ENCODE data around the gene UNC80.

The UNC80 gene

DNA sequence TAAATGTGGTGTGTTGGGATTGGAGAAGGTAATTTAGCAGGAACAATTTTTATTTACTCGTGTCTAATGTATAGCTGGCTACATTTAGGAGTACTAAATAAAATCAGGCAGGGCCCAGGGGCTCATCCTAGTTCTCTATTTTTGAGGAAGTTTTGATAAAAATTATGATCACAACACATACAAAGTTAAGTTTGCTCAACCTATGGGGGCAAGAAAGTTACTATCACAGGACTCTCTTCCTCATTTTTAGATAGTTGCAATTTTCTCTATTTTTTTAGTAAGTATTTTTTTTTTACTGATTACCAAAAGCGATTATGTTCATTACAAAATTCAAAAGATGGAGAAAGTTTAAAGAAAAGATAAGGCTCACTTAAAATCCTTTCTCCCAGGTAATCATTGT, 170.8 kb downstream of the UNC80 start:
- TF ChIP-seq CTBP1 (IDR thresholded peaks at IDR 0.05; ENCODE audit: borderline replicate concordance) (no peak), FOXA1 (IDR thresholded peaks at IDR 0.05) (no peak), NFRKB (IDR thresholded peaks at IDR 0.05) (no peak), TARDBP (IDR thresholded peaks at IDR 0.05) (no peak), L3MBTL2 (conservative IDR thresholded peaks at IDR 0.05) (no peak)
- DNase-seq (ENCODE audit: extremely low spot score), result no peak
- CTCF ChIA-PET, result interaction anchor here (2.1 kb wide), 1 partner anchor 18 kb away, joined by 8 read pairs; no protein-coding TSS in a partner anchor
- POLR2A ChIA-PET, result no interaction called here

DNA sequence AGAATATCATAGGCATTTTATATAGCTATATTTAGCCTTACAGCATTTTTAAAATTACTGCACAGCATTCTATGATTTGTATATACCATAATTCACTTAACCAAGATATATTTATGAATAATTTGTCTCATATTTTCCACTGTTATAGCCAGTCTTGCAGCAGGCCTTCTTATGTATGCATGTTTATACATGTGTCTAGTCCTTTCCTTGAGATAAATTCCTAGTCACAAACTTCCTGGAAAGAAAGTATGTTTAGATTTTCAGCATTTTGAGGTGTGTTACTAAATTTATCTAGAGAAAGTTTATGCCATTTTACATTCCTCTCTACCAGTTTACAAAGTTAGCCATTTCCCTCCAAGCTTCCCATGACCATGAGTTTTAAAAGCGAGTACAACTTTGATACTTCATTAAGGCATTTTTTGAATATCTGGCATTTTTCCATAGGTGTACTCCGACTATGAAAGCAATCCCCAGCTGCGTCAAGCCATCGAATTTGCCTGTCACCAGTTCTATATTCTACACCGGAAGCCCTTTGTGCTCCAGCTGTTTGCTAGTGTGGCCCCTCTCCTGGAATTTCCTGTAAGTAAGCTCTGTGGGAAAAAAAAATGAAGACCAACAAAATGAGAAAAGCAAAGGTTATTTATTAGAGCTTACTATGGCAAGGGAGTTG, 171.4 kb downstream of the UNC80 start:
- TF ChIP-seq L3MBTL2 (conservative IDR thresholded peaks at IDR 0.05) (no peak), LEF1 (IDR thresholded peaks at IDR 0.05; ENCODE audit: borderline replicate concordance) (no peak), FOXA1 (IDR thresholded peaks at IDR 0.05) (no peak), TARDBP (IDR thresholded peaks at IDR 0.05) (no peak), ELF4 (IDR thresholded peaks at IDR 0.05) (no peak), SP1 (IDR thresholded peaks at IDR 0.05) (no peak), CTBP1 (IDR thresholded peaks at IDR 0.05; ENCODE audit: borderline replicate concordance) (no peak), NFRKB (IDR thresholded peaks at IDR 0.05) (no peak)
- TF ChIP-seq, protein P1, sequence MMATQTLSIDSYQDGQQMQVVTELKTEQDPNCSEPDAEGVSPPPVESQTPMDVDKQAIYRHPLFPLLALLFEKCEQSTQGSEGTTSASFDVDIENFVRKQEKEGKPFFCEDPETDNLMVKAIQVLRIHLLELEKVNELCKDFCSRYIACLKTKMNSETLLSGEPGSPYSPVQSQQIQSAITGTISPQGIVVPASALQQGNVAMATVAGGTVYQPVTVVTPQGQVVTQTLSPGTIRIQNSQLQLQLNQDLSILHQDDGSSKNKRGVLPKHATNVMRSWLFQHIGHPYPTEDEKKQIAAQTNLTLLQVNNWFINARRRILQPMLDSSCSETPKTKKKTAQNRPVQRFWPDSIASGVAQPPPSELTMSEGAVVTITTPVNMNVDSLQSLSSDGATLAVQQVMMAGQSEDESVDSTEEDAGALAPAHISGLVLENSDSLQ (IDR thresholded peaks at IDR 0.05), result no peak
- DNase-seq (ENCODE audit: extremely low spot score), result no peak
- ChIA-PET POLR2A (no interaction called here), CTCF (interaction anchor here (2.1 kb wide), 1 partner anchor 18 kb away, joined by 8 read pairs; no protein-coding TSS in a partner anchor)

DNA sequence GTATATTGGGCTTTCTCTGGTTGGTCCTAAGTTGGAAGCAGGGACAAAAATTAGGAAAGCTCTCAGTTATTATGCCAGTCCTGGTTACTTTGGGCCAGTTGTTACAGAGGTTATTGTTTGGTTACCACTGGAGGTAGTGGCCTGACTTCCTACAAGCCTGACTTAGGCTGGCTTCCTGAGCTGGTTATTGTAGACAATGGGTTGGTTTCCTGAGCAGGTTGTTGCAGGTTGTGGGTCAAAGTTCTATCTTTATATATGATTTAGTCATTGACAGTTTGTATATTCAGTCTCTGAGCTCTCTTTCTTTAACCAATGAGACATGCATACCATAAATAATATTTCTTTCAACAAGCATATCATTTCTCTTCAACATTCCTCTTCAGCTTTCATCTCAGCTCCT, 172.1 kb downstream of the UNC80 start:
- POLR2A ChIA-PET, result no interaction called here
- TF ChIP-seq CTBP1 (IDR thresholded peaks at IDR 0.05; ENCODE audit: borderline replicate concordance) (no peak), TARDBP (IDR thresholded peaks at IDR 0.05) (no peak), LEF1 (IDR thresholded peaks at IDR 0.05; ENCODE audit: borderline replicate concordance) (no peak), BHLHE40 (IDR thresholded peaks at IDR 0.05; ENCODE audit: borderline replicate concordance) (no peak), FOXM1 (IDR thresholded peaks at IDR 0.05; ENCODE audit: borderline replicate concordance) (no peak)
- TF ChIP-seq, protein P1 (IDR thresholded peaks at IDR 0.05), result no peak

DNA sequence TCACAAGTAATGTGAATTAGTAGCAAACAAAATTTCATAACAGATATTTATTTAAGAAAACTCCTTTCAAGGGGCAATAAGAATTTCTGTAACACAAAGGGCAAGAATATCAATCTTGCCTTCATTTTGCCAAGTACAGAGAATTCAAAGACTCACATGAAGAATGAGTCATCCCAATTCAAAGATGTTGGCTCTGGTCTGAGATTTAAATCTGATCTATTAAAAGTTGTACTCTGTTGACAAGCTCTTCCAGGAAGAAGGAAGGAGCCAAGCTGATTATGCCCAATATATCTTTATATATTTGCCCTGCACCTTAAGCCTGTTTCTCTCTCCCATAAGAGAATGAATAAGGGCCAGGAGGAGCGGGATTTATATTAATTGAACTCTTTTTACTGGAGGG, 174.9 kb downstream of the UNC80 start:
- ChIA-PET CTCF (interaction anchor here (0.5 kb wide), 1 partner anchor 68 kb away, joined by 5 read pairs; no protein-coding TSS in a partner anchor), POLR2A (no interaction called here)
- no peak for DNase-seq (ENCODE audit: extremely low spot score)
- TF ChIP-seq FOXA1 (IDR thresholded peaks at IDR 0.05), result no peak
- no peak for TF ChIP-seq SP1 (IDR thresholded peaks at IDR 0.05)
- TF ChIP-seq HDGF (IDR thresholded peaks at IDR 0.05; ENCODE audit: borderline replicate concordance), result no peak
- no peak for TF ChIP-seq FOXM1 (IDR thresholded peaks at IDR 0.05; ENCODE audit: borderline replicate concordance)
- TF ChIP-seq ELF4 (IDR thresholded peaks at IDR 0.05), result no peak
- no peak for TF ChIP-seq TARDBP (IDR thresholded peaks at IDR 0.05)
- no peak for TF ChIP-seq SUZ12 (IDR thresholded peaks at IDR 0.05)
- no peak for TF ChIP-seq ARNT (IDR thresholded peaks at IDR 0.05)

More for the DNA sequence above, 172.1 kb downstream of the UNC80 start:
- CTCF ChIA-PET, result interaction anchor here (2.1 kb wide), 1 partner anchor 17 kb away, joined by 8 read pairs; no protein-coding TSS in a partner anchor
- no peak for DNase-seq (ENCODE audit: extremely low spot score)

DNA sequence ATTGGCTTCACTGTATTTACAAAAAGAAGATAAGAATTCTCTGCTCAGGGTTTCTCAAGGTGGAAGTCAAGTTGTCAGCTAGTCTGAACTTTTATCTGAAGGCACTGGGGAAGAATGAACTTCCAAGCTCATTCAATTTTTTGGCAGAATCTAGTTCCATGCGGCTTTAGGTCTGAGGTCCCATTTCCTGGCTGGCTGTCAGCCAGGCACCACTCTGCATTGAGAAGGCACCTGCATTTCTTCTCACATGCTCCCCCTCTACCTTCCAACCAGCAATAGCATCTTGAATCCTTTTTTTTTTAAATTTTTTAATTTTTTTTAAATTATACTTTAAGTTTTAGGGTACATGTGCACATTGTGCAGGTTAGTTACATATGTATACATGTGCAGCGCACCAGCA, 184.6 kb downstream of the UNC80 start:
- CTCF ChIA-PET, result no interaction called here
- no peak for DNase-seq (ENCODE audit: extremely low spot score)
- TF ChIP-seq SUZ12 (IDR thresholded peaks at IDR 0.05) (no peak), FOXK2 (IDR thresholded peaks at IDR 0.05) (no peak), ZNF384 (IDR thresholded peaks at IDR 0.05) (no peak), TARDBP (IDR thresholded peaks at IDR 0.05) (no peak), L3MBTL2 (conservative IDR thresholded peaks at IDR 0.05) (no peak), SP1 (IDR thresholded peaks at IDR 0.05) (no peak), ELF4 (IDR thresholded peaks at IDR 0.05) (no peak)
- POLR2A ChIA-PET, result no interaction called here

DNA sequence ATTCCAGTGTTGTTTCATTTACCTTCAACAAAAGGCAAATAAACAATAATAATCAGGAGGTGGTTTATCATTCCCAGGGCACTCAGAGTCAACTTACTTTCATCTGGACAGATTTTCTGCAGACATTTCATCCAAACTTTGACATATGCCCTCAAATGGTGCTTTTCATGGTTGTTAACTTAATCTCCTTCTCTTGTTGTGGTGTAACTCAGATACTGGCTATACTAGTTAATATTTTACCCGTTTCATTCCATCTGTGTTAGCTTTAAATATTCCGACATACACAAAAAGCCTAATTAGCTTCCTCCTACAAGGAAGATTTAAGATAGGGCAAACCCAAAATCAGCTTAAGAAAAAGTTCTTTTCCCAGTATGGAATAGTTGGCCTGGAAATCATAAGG, 186.4 kb downstream of the UNC80 start:
- CTCF ChIA-PET, result no interaction called here
- POLR2A ChIA-PET, result no interaction called here
- no peak for DNase-seq (ENCODE audit: extremely low spot score)
- no peak for TF ChIP-seq FOXA1 (IDR thresholded peaks at IDR 0.05)
- no peak for TF ChIP-seq NFRKB (IDR thresholded peaks at IDR 0.05)
- no peak for TF ChIP-seq CTBP1 (IDR thresholded peaks at IDR 0.05; ENCODE audit: borderline replicate concordance)
- TF ChIP-seq FOXM1 (IDR thresholded peaks at IDR 0.05; ENCODE audit: borderline replicate concordance), result no peak
- TF ChIP-seq L3MBTL2 (conservative IDR thresholded peaks at IDR 0.05), result no peak
- TF ChIP-seq TARDBP (IDR thresholded peaks at IDR 0.05), result no peak
- TF ChIP-seq SP1 (IDR thresholded peaks at IDR 0.05), result no peak
- TF ChIP-seq, protein P1 (IDR thresholded peaks at IDR 0.05), result no peak
- no peak for TF ChIP-seq ARNT (IDR thresholded peaks at IDR 0.05)
- TF ChIP-seq BHLHE40 (IDR thresholded peaks at IDR 0.05; ENCODE audit: borderline replicate concordance), result no peak
- no peak for TF ChIP-seq LEF1 (IDR thresholded peaks at IDR 0.05; ENCODE audit: borderline replicate concordance)
- TF ChIP-seq FOXK2 (IDR thresholded peaks at IDR 0.05), result no peak
- TF ChIP-seq ELF4 (IDR thresholded peaks at IDR 0.05), result no peak
- TF ChIP-seq HDGF (IDR thresholded peaks at IDR 0.05; ENCODE audit: borderline replicate concordance), result no peak
- TF ChIP-seq ZNF384 (IDR thresholded peaks at IDR 0.05), result no peak
- no peak for TF ChIP-seq SUZ12 (IDR thresholded peaks at IDR 0.05)

DNA sequence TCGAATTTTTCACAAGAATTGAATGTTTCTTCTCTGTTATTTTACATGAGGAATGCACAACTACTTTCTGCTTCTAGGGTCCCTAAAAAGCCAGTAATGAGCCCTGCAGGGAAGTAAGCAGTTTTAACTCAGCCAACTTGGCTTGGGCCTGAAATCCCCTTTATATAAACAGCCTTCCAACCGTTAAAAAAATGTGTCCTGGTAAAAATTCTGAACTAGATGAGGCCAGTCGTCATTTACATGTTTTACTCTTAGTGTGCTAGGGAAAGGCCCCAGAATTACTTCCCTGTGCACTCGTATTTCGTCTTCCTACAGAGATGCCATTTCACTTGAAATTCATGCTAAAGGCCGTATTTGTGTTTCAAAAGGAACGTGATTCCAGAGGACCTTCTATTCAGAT, 188.4 kb downstream of the UNC80 start:
- TF ChIP-seq L3MBTL2 (conservative IDR thresholded peaks at IDR 0.05), result no peak
- TF ChIP-seq BHLHE40 (IDR thresholded peaks at IDR 0.05; ENCODE audit: borderline replicate concordance), result no peak
- no peak for TF ChIP-seq HDGF (IDR thresholded peaks at IDR 0.05; ENCODE audit: borderline replicate concordance)
- TF ChIP-seq FOXA1 (IDR thresholded peaks at IDR 0.05), result no peak
- no peak for TF ChIP-seq FOXM1 (IDR thresholded peaks at IDR 0.05; ENCODE audit: borderline replicate concordance)
- no peak for TF ChIP-seq ZNF384 (IDR thresholded peaks at IDR 0.05)
- TF ChIP-seq FOXK2 (IDR thresholded peaks at IDR 0.05), result no peak
- TF ChIP-seq TARDBP (IDR thresholded peaks at IDR 0.05), result no peak
- TF ChIP-seq SP1 (IDR thresholded peaks at IDR 0.05), result no peak
- TF ChIP-seq CTBP1 (IDR thresholded peaks at IDR 0.05; ENCODE audit: borderline replicate concordance), result no peak
- no peak for TF ChIP-seq LEF1 (IDR thresholded peaks at IDR 0.05; ENCODE audit: borderline replicate concordance)
- TF ChIP-seq, protein P1 (IDR thresholded peaks at IDR 0.05), result no peak
- no peak for TF ChIP-seq ARNT (IDR thresholded peaks at IDR 0.05)
- no peak for TF ChIP-seq ELF4 (IDR thresholded peaks at IDR 0.05)
- TF ChIP-seq NFRKB (IDR thresholded peaks at IDR 0.05), result no peak
- no peak for TF ChIP-seq SUZ12 (IDR thresholded peaks at IDR 0.05)
- ChIA-PET CTCF (no interaction called here), POLR2A (no interaction called here)
- no peak for DNase-seq (ENCODE audit: extremely low spot score)

Measured in HEK293T (cell line).